ENCODE data around the gene SIRPG. TPM values are rescaled to one million over a fixed set of nuclear protein-coding genes. Genes with fewer than 3 reads are reported as not detected.
"Not testable (repeated sequence)": the region's sequence is repeated elsewhere in the genome, so short reads cannot be mapped to it uniquely, and the experiment has no call there.

Gene SIRPG
- polyA plus RNA-seq, 3 donors = 0.36 to 0.56 TPM; not detected in 1

DNA sequence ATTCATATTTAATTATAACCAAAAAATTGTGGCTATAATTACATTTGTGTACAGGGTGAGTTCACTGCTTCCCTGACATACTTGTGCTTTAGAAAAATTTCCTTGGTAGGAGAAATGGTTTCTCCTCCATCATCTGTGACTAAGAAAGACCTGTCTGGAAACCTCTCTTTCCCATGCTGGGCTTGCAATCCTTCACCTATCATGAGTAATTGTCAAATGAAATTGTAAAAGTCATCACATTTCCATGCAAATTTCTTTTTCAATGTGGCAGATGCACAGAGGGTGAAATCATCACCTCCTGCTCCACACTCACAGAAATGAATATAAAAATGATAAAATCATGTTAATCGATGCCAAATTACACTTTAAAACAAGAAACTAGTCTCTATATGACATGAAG lies 36.3 kb downstream of the SIRPG start:
- WGBS, 3 donors = 62 to 85% (median 81%) methylated on average over 1 of the region's 1 CpG
- H3K27ac ChIP-seq (ENCODE audit: low read depth, low read length) = no peak overlapping the region

DNA sequence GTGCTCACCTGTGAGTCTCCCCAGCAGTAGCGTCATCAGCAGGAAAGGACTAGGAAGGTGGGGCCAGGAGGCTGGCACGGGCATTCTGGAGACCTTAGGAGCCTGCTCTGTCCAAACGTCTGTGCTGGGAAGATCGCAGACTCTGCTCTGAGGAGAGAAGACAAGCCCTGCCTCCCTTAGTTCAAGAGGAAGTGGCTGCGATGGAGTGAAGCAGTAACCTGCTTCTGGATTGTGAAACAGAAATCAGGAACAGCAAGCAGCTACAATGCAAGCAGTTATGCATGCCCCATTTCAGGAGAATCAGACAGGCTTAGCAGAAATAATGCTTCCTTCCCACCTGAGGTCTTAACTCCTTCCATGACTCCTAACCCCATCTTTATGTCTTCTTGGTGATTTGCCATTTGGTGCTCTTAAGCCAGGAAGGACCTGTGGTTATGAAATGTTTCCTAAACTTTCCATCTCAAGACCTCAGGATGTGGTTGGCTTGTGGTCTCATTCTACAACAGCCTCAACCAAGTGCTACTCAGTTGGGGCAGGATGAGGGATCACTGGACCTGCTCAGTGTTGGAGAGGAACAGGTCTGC lies 37.6 kb downstream of the SIRPG start, which contains the start of gene SIRPB1:
SIRPB1 (minus strand) TSS at position 149 of the 584 bp plus-strand sequence; CDS start at position 84, 65 bp downstream.
- WGBS, 3 donors = 32 to 63% (median 54%) methylated on average over 5 of the region's 5 CpGs
- no peak within 1 kb of the TSS for H3K27ac ChIP-seq (ENCODE audit: low read depth, low read length)

DNA sequence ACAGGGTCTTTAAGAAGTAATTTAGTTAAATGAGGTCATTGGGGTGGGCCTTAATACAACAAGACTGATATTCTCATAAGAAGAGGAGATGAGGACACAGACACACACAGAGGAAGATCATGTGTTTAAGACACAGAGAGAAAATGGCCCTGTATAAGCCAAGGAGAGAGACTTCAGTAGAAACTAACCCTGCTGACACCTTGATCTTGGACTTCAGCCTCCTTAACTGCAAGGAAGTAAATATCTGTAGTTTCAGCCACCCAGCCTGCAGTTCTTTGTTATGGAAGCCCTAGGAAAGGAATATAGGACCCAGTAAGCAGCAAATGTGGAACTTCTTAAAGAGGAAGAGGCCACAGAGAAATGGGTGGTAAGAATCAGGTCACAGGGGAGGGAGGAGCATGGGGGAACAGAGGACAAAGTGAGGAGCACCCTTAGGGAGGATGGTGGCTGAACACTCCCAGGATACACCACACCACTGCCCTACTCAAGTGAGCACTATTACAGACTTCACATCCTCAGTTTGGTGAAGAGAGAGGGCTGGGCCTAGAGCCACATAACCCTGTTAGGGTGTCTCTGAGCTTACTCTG lies 38.5 kb downstream of the SIRPG start:
- no peak overlapping the region for H3K27ac ChIP-seq (ENCODE audit: low read depth, low read length)

DNA sequence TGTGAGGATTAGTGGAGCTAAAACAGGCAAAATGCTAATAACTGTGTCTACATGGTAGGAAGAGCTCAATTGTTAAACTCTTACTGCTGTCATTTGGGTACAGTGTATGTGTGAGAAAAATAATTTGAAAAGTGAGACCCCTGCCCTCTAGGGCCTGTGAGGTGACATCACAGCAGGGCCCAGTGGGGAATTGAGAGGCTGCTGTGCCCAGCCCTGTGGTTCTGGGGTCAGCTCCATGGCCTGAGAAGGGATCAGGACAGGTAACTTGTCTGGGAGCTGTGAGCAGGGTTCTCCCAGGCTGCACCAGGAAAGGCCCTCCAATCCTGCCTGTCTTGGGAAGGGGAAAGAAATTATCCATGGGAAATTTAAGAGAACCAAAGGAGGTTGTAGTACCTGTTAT lies 39.1 kb downstream of the SIRPG start:
- no peak overlapping the region for H3K27ac ChIP-seq (ENCODE audit: low read depth, low read length)

DNA sequence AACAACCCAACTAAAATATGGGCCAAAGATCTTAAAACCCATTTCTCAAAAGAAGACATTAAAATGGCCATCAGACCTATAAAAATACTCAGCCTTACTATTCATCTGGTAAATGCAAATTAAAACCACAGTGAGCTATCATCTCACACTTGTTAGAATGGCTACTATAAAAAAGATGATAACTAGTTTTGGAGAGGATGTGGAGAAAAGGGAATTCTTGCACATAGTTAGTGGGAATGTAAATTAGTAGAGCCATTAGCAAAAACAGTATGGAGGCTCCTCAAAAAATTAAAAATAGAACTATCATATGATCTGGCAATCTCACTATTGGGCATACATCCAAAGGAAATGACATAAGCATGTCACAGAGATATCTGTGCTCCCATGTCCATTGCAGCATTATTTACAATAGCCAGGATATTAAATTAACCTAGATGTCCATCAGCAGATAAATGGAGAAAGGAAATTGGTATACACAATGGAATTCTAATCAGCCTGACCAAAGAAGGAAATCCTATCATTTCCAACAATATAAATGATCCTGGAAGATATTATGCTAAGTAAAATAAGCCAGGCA lies 40.6 kb downstream of the SIRPG start:
- H3K27ac ChIP-seq (ENCODE audit: low read depth, low read length) = no peak overlapping the region

DNA sequence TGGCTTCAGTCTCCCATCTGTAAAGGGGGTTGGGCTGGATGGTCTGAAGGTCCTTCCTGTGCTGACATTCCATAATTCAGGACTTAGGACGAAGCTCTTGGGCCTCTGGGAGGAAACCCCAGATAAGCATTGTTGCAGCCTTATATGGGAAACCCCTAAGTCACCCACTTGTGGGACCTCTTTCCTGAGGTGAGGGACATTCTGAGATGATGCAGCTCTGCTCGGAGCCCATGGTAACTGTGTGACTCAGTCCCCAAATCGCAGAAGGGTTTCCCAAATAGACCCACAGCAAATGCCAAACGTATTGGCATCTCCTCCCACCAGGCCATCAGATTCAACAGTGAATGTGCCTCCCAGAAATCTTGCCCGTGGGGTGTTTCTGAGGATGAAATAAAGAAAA lies 47.2 kb downstream of the SIRPG start:
- H3K27ac ChIP-seq (ENCODE audit: low read depth, low read length) = not testable (repeated sequence)
- WGBS, 3 donors = 65 to 78% methylated on average over 5 of the region's 5 CpGs; no CpG with 5 or more reads in 1 of the 3 donors

DNA sequence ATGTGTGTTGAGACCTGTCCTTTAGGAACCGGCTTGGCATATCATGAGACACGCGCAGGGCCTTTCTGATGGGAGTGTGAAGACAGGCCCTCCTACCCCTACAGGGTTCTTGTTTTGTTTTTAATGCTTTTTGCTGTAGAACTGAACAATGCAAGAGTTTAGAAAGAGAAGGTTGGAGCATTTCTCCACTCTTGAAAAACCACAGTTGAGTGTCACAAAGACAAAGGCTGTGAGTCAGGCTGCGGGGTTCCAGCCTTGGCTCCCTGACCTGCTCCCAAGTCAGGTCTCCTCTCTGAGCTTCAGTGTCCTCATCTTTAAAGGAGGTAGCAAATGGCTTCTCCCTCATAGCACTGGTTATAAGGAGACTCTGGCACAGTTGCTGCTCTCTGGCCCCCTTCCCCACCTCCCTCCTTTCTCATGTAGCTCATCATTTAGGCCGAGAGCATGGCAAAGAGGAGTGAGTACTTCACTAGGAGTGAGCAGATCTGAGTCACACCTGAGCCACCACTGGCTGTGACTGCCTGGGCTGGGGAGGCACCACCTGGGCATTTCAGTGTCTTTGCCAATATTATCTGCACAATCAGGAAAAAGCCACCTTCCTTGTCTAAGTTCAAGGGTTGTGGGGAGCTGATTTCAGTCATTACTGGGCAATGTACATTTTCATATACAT lies 48.8 kb downstream of the SIRPG start:
- WGBS, 3 donors = 56 to 86% (median 81%) methylated on average over 3 of the region's 5 CpGs
- H3K27ac ChIP-seq (ENCODE audit: low read depth, low read length) = not testable (repeated sequence)

DNA sequence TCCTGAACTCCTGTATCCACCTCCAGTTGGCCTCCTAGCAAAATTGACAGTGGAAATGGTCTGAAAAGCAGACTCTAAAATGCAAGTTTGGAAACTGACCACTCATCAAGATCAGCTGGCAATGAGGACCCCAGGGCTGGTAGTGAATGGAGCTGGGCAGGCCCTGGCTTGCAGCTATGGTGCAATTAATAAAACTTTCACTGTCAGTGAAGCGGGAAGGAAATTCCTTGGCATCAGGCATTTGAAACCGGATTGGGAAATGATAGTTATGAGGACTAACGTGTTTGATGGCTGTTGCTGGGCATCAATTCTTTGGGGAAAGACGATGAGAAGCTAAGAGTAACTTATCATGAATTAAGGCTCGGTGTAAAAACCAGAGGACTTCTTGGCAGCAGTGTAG lies 56.8 kb downstream of the SIRPG start:
- H3K27ac ChIP-seq (ENCODE audit: low read depth, low read length) = no peak overlapping the region
- 74% methylated on average over 5 of the region's 5 CpGs; no CpG with 5 or more reads in 2 of the 3 donors for WGBS, 3 donors

DNA sequence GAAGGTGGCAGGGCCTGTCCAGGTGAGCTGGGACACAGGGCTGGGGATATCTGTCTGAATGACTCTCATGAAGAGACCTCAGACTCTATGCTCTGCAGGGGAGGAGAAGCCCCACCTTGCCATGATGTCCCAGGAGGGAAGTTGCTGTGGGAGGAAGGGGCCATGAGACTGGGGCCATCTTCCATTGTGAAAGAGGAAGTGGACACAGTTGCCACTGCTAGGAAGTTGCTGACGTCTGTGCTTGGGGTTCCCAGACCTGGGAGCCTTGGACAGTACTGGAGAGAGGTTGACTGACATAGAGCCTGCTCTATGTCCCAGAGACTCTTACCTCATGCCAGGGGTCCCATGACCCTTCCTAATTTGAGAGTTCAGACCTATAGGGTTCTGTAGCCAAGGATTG lies 62.2 kb downstream of the SIRPG start:
- H3K27ac ChIP-seq (ENCODE audit: low read depth, low read length) = no peak overlapping the region
- WGBS, 3 donors = 40% methylated on average over 1 of the region's 1 CpG; no CpG with 5 or more reads in 2 of the 3 donors

DNA sequence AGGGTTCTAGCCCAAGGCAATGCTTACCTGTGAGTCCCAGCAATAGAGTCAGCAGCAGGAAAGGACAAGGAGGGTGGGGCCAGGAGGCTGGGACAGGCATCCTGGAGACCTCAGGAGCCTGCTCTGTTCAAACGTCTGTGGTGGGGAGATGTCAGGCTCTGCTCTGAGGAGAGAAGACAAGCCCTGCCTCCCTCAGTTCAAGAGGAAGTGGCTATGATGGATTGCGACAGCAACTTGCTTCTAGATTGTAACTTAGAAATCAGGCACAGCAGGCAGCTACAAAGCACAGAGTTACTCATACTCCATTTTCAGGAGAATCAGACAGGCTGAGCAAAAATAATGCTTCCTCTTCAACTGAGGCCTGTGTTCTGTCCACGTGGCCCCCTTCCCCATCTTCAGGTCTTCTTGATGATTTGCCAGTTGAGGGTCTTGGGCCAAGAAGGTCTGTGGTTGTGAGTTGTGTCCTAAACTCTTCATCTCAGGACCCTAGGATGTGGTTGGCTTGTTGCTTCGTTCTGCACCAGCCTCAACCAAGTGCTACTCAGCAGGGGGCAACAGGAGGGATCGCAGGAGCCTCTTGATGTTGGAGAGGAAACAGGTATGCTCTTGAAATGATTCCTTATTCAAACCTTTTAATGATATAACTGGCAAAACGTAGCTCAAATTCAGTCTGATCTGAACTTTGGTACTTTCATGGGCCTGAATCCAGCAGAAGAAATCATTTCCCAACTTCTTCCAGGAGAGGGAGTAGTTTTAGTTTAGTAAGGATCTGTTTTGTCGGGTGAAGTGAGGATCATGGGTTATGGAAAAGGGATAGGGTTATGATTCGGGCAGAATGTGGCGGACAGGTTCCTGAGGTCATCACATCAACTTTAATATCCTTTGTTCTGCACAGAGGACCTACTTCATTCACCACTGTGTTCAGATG lies 68.8 kb downstream of the SIRPG start:
- WGBS, 3 donors = 37% methylated on average over 9 of the region's 9 CpGs; no CpG with 5 or more reads in 2 of the 3 donors
- no peak overlapping the region for H3K27ac ChIP-seq (ENCODE audit: low read depth, low read length)

DNA sequence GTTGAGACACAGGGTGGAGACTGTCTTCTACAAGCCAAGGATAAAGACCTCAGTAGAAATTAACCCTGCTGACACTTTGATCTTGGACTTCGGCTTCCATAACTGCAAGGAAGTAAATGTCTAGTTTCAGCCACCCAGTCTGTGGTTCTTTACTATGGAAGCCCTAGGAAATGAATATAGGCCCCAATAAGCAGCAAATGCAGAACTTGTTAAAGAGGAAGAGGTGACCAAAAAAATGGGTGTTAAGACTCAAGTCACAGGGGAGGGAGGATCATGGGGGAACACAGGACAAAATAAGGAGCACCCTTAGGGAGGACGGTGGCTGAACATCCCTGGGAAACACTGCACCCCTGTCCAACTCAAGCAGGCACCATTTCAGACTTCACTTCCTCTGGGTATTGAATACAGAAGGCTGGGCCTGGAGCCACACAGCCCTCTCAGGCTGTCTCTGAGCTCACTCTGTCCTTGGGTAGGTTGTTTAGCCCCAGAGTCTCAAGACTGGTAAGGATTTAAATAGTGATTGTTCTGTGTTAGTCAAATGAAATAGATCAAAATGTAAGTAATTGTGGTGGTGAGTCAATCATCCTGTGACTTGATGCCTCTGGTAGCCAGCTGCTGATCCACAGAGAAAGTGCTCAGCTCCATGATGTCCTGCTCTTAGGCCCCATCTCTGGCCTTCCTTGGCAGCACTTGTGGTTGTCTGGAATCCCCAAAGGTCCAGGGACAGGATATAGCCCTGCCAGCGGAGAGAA lies 69.6 kb downstream of the SIRPG start:
- H3K27ac ChIP-seq (ENCODE audit: low read depth, low read length) = no peak overlapping the region
- 54% methylated on average over 3 of the region's 3 CpGs; no CpG with 5 or more reads in 2 of the 3 donors for WGBS, 3 donors

DNA sequence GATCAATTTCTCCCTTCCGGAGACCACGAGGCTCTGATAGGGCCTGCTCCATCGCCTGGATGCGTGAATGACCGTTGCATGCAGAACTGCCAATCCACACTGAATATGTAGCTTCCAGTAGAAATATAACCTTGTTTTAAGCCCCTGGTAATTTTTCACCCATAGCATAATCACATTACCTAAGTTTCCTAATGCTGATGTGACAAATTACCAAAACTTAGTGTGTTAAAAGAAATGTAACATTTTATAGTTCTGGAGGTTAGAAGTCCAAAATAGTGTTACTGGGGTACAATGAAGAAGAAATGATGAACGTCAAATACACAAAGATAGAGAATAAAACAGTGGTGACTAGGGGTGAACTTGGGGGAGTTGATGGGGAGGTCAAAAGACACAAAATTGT lies 78.1 kb downstream of the SIRPG start:
- 79 to 95% (median 94%) methylated on average over 6 of the region's 6 CpGs for WGBS, 3 donors

More for the DNA sequence above, 78.1 kb downstream of the SIRPG start:
- no peak overlapping the region for H3K27ac ChIP-seq (ENCODE audit: low read depth, low read length)

Other genes starting within 250 kb of the SIRPG start
- gene NSFL1C, start 190.9 kb downstream of the SIRPG start, polyA plus RNA-seq = 10 to 100 TPM; 24.4 to 52.1 (median 40.8) TPM
- 1 to 10 TPM in 2 of 3 donors, under 1 TPM in 1; 0.75 to 6.1 (median 3.6) TPM for gene SIRPB2, start 166.4 kb downstream of the SIRPG start, polyA plus RNA-seq
- 1 to 10 TPM in 1 of 3 donors, under 1 TPM in 1, not detected in 1; 0.27 to 1.8 TPM for gene SIRPD, start 100.1 kb downstream of the SIRPG start, polyA plus RNA-seq
- 1 to 10 TPM in 2 of 3 donors, under 1 TPM in 1; 0.13 to 5.6 (median 3.5) TPM for gene SIRPB1, start 37.8 kb downstream of the SIRPG start, polyA plus RNA-seq
- gene SIRPA, start 237.6 kb upstream of the SIRPG start, polyA plus RNA-seq = 10 to 100 TPM in 2 of 3 donors, 1 to 10 TPM in 1; 7.9 to 36.2 (median 25.4) TPM

Measured in adipose tissue (tissue), 3 donors.